PC-3 (cell line): Measurements from ENCODE around the gene MRPS18C.

Experiments
- EZH2phosphoT487 ChIP-seq: fragments of 300-600 bp; sonication (generic); IDR thresholded peaks from 2 replicates; pipeline ENCODE4 v1.6.1; 2018; ENCODE audit warnings: mild to moderate bottlenecking, antibody characterized with exemption, low read length, borderline replicate concordance
- TF ChIP-seq, protein P1 (sequence below): fragments of 300-600 bp; sonication (generic); conservative IDR thresholded peaks from 2 replicates; pipeline ENCODE4 v1.5.1; 2017; ENCODE audit warnings: antibody characterized with exemption, low read depth, mild to moderate bottlenecking, low read length

- no peak for TF ChIP-seq EZH2phosphoT487
- TF ChIP-seq, protein P1, sequence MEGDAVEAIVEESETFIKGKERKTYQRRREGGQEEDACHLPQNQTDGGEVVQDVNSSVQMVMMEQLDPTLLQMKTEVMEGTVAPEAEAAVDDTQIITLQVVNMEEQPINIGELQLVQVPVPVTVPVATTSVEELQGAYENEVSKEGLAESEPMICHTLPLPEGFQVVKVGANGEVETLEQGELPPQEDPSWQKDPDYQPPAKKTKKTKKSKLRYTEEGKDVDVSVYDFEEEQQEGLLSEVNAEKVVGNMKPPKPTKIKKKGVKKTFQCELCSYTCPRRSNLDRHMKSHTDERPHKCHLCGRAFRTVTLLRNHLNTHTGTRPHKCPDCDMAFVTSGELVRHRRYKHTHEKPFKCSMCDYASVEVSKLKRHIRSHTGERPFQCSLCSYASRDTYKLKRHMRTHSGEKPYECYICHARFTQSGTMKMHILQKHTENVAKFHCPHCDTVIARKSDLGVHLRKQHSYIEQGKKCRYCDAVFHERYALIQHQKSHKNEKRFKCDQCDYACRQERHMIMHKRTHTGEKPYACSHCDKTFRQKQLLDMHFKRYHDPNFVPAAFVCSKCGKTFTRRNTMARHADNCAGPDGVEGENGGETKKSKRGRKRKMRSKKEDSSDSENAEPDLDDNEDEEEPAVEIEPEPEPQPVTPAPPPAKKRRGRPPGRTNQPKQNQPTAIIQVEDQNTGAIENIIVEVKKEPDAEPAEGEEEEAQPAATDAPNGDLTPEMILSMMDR, result no peak
Observed at GRCh38 chr4:83418211-83418610, 37.6 kb upstream of the MRPS18C start.
